Mesenchymal stem cell (in vitro differentiated cells and primary cell): ENCODE data around the gene FBXO42.

Experiments
- DNase-seq: peaks from one replicate; pipeline ENCODE4 v3.0.0-alpha.2; 2013
- H2AFZ ChIP-seq: one replicate; pipeline ENCODE4 v1.6.1; 2013; ENCODE audit warnings: low read depth, mild to moderate bottlenecking, control low read depth, inconsistent platforms, low read length, moderate library complexity
- H2AK5ac ChIP-seq: 2 replicates; pipeline ENCODE4 v1.6.1; 2013; ENCODE audit warnings: low read length, moderate library complexity, mild to moderate bottlenecking, inconsistent platforms; ENCODE audit not compliant: severe bottlenecking
- H2BK120ac ChIP-seq: one replicate; pipeline ENCODE4 v1.6.1; 2013; ENCODE audit warnings: low read depth, mild to moderate bottlenecking, inconsistent platforms, low read length, moderate library complexity
- H2BK12ac ChIP-seq, 2 experiments: one replicate each; pipeline ENCODE4 v1.6.1; 2013; ENCODE audit warnings: inconsistent platforms in 2 of 2, low read length in 2 of 2, mild to moderate bottlenecking in 2 of 2, moderate library complexity in 2 of 2, control low read depth in 1 of 2
- H2BK15ac ChIP-seq: one replicate; pipeline ENCODE4 v1.6.1; 2013; ENCODE audit warnings: mild to moderate bottlenecking, low read depth, inconsistent platforms; ENCODE audit not compliant: poor library complexity, severe bottlenecking
- H2BK5ac ChIP-seq: 2 replicates; pipeline ENCODE4 v1.6.1; 2013; ENCODE audit warnings: low read depth, mild to moderate bottlenecking, low read length, control low read depth, inconsistent platforms; ENCODE audit not compliant: poor library complexity, severe bottlenecking
- H3K14ac ChIP-seq, 2 experiments: one replicate each; pipeline ENCODE4 v1.6.1; 2013; ENCODE audit warnings: inconsistent platforms in 2 of 2, low read length in 2 of 2, control low read depth in 1 of 2, mild to moderate bottlenecking in 1 of 2, moderate library complexity in 1 of 2
- H3K18ac ChIP-seq, 2 experiments: one replicate each; pipeline ENCODE4 v1.6.1; 2013; ENCODE audit warnings: inconsistent platforms in 2 of 2, low read length in 2 of 2, control low read depth in 1 of 2, low read depth in 1 of 2, mild to moderate bottlenecking in 1 of 2
- H3K23ac ChIP-seq, 2 experiments: one replicate each; pipeline ENCODE4 v1.6.1; 2013; ENCODE audit warnings: inconsistent platforms in 2 of 2, low read length in 2 of 2, mild to moderate bottlenecking in 2 of 2, moderate library complexity in 2 of 2, control low read depth in 1 of 2
- H3K27ac ChIP-seq: 2 replicates; pipeline ENCODE4 v1.5.1; 2013; ENCODE audit warnings: mild to moderate bottlenecking, moderate library complexity, low read length, control low read depth, inconsistent platforms; ENCODE audit not compliant: poor library complexity, severe bottlenecking
- H3K27me3 ChIP-seq, 2 experiments: 2 replicates each; pipeline versions ENCODE4 v1.6.1 to v1.7.0; 2013; ENCODE audit warnings: low read length in 2 of 2, mild to moderate bottlenecking in 2 of 2, moderate library complexity in 2 of 2, control low read depth in 1 of 2, inconsistent platforms in 1 of 2; ENCODE audit not compliant: control insufficient read depth in 1 of 2, insufficient read depth in 1 of 2
- H3K36me3 ChIP-seq, 2 experiments: 2 replicates each; pipeline versions ENCODE4 v1.6.1 to v1.7.0; 2013; ENCODE audit warnings: low read length in 2 of 2, control low read depth in 1 of 2, inconsistent platforms in 1 of 2, low read depth in 1 of 2, mild to moderate bottlenecking in 1 of 2; ENCODE audit not compliant: insufficient read depth in 2 of 2, control insufficient read depth in 1 of 2
- H3K4ac ChIP-seq, 2 experiments: one replicate each; pipeline ENCODE4 v1.6.1; 2013; ENCODE audit warnings: inconsistent platforms in 2 of 2, low read length in 2 of 2, mild to moderate bottlenecking in 2 of 2, moderate library complexity in 2 of 2, control low read depth in 1 of 2, low read depth in 1 of 2
- H3K4me1 ChIP-seq: 2 replicates; pipeline ENCODE4 v1.6.1; 2013; ENCODE audit warnings: low read depth, low read length, control low read depth; ENCODE audit not compliant: control insufficient read depth, insufficient read depth
- H3K4me2 ChIP-seq: 2 replicates; pipeline ENCODE4 v1.6.1; 2013; ENCODE audit warnings: low read length, mild to moderate bottlenecking, inconsistent platforms; ENCODE audit not compliant: poor library complexity, severe bottlenecking
- H3K4me3 ChIP-seq, 2 experiments: 2 replicates each; pipeline versions ENCODE4 v1.5.1 to v1.7.0; 2013; ENCODE audit warnings: low read length in 2 of 2, mild to moderate bottlenecking in 2 of 2, control low read depth in 1 of 2, low read depth in 1 of 2; ENCODE audit not compliant: insufficient read depth in 1 of 2
- H3K79me1 ChIP-seq: replicated peaks from 2 replicates; pipeline ENCODE4 v1.6.1; 2013; ENCODE audit warnings: mild to moderate bottlenecking, control low read depth, low read length, inconsistent platforms; ENCODE audit not compliant: poor library complexity, severe bottlenecking
- H3K9ac ChIP-seq: 2 replicates; pipeline ENCODE4 v1.7.0; 2013; ENCODE audit warnings: mild to moderate bottlenecking, low read length, moderate library complexity
- H3K9me3 ChIP-seq: 2 replicates; pipeline ENCODE4 v1.7.0; 2013; ENCODE audit warnings: mild to moderate bottlenecking, low read length; ENCODE audit not compliant: control insufficient read depth
- H4K8ac ChIP-seq: one replicate; pipeline ENCODE4 v1.6.1; 2013; ENCODE audit warnings: inconsistent platforms, mild to moderate bottlenecking, low read length, moderate library complexity
- H4K91ac ChIP-seq: one replicate; pipeline ENCODE4 v1.6.1; 2013; ENCODE audit warnings: mild to moderate bottlenecking, low read length, inconsistent platforms
- WGBS: methylation state at CpG from one replicate; pipeline ENCODE4 v1.1.7; 2013; ENCODE audit warnings: mixed read lengths; 5-methylcytosine and 5-hydroxymethylcytosine counted together

The FBXO42 gene

GRCh38 chr1:16387201-16388188 is 35.2 kb upstream of the FBXO42 start:
- Histone ChIP-seq H3K14ac (no peak overlapping the region), H3K27ac (peak overlapping the region; percentile 48), H3K9ac (peak overlapping the region; percentile 76), H3K27me3 (no peaks in the 10 kb centered on the region), H3K9me3 (no peaks in the 10 kb centered on the region), H3K4me3 (peak overlapping the region in 1 of 2 experiments; percentile 75), H2BK120ac (no peak overlapping the region), H3K4me1 (peaks cover 28% of the 10 kb centered on the region), H3K79me1 (no peaks in the 10 kb centered on the region), H4K8ac (peak overlapping the region; percentile 72), H3K36me3 (peaks cover 3 to 19% of the 10 kb centered on the region in 2 experiments), H2AK5ac (peak overlapping the region; percentile 91), H3K18ac (peak overlapping the region in 1 of 2 experiments; percentile 32), H4K91ac (no peak overlapping the region), H2BK12ac (peak overlapping the region in 1 of 2 experiments; percentile 63), H3K23ac (no peak overlapping the region), H2BK5ac (no peak overlapping the region), H3K4ac (no peak overlapping the region), H2BK15ac (no peak overlapping the region), H3K4me2 (peak overlapping the region; percentile 54), H2AFZ (no peak overlapping the region)
- peak; percentile 33 for DNase-seq
- WGBS: 91% methylated on average over 12 of the region's 14 CpGs

GRCh38 chr1:16386454-16387113 is 34.3 kb upstream of the FBXO42 start:
- Histone ChIP-seq H3K4me3 (peak overlapping the region in 1 of 2 experiments; percentile 75), H4K8ac (no peak overlapping the region), H2AFZ (no peak overlapping the region), H4K91ac (no peak overlapping the region), H3K4ac (no peak overlapping the region), H3K14ac (no peak overlapping the region), H2AK5ac (no peak overlapping the region), H2BK5ac (no peak overlapping the region), H3K36me3 (peaks cover 3 to 15% of the 10 kb centered on the region in 2 experiments), H3K27me3 (no peaks in the 10 kb centered on the region), H2BK12ac (no peak overlapping the region), H3K4me2 (no peak overlapping the region), H3K9ac (peak overlapping the region; percentile 76), H3K79me1 (no peaks in the 10 kb centered on the region), H3K18ac (no peak overlapping the region), H3K27ac (peak overlapping the region; percentile 48), H2BK15ac (no peak overlapping the region), H3K9me3 (no peaks in the 10 kb centered on the region), H3K4me1 (peaks cover 23% of the 10 kb centered on the region), H3K23ac (no peak overlapping the region), H2BK120ac (no peak overlapping the region)
- DNase-seq: peak; percentile 50
- WGBS: 86% methylated on average over 5 of the region's 5 CpGs

- H3K4ac ChIP-seq: peak overlapping the region in 1 of 2 experiments; percentile 59
- H3K4me2 ChIP-seq: no peak overlapping the region
- no peaks in the 10 kb centered on the region for H3K9me3 ChIP-seq
- peaks cover 20% of the 10 kb centered on the region for H3K4me1 ChIP-seq
- peak overlapping the region in 1 of 2 experiments; percentile 29 for H3K18ac ChIP-seq
- peaks cover 3 to 12% of the 10 kb centered on the region in 2 experiments for H3K36me3 ChIP-seq
- no peak overlapping the region for H2AFZ ChIP-seq
- no peak overlapping the region for H2BK120ac ChIP-seq
- WGBS: 99% methylated on average over 9 of the region's 9 CpGs
- H3K9ac ChIP-seq: peak overlapping the region; percentile 10
- no peaks in the 10 kb centered on the region for H3K27me3 ChIP-seq
- peak overlapping the region; percentile 86 for H2AK5ac ChIP-seq
- H3K27ac ChIP-seq: peak overlapping the region; percentile 48
- H3K23ac ChIP-seq: peak overlapping the region in 1 of 2 experiments; percentile 96
- no peak for DNase-seq
- no peaks in the 10 kb centered on the region for H3K79me1 ChIP-seq
- no peak overlapping the region for H2BK15ac ChIP-seq
- no peak overlapping the region for H4K8ac ChIP-seq
- H4K91ac ChIP-seq: no peak overlapping the region
- H2BK5ac ChIP-seq: no peak overlapping the region
- peak overlapping the region in 1 of 2 experiments; percentile 83 for H3K14ac ChIP-seq
- H2BK12ac ChIP-seq: peak overlapping the region in 1 of 2 experiments; percentile 39
- peak overlapping the region in 1 of 2 experiments; percentile 75 for H3K4me3 ChIP-seq
Measured at GRCh38 chr1:16385659-16386453, 33.6 kb upstream of the FBXO42 start.
